Measurements from ENCODE around the gene WDR5B.
"Not testable (repeated sequence)": the region's sequence is repeated elsewhere in the genome, so short reads cannot be mapped to it uniquely, and the experiment has no call there.

WDR5B gene

GRCh38 chr3:122415762-122416654 lies at the start of gene WDR5B:
WDR5B (minus strand) TSS chr3:122416062; CDS start chr3:122415528, 534 bp downstream.
- DNase-seq (ENCODE audit: low spot score), result peak; percentile 96

- DNase-seq (ENCODE audit: low spot score), result no peak
These were observed 48.8 kb upstream of the WDR5B start for GRCh38 chr3:122464659-122465058.

GRCh38 chr3:122462406-122462805 lies 46.5 kb upstream of the WDR5B start:
- no peak for DNase-seq (ENCODE audit: low spot score)

- DNase-seq (ENCODE audit: low spot score), result no peak
These were observed 45.9 kb upstream of the WDR5B start for GRCh38 chr3:122461806-122462205.

GRCh38 chr3:122458992-122459391 lies 43.1 kb upstream of the WDR5B start:
- DNase-seq (ENCODE audit: low spot score), result peak; percentile 14

GRCh38 chr3:122457706-122458105 lies 41.8 kb upstream of the WDR5B start:
- no peak for DNase-seq (ENCODE audit: low spot score)

- no peak for DNase-seq (ENCODE audit: low spot score)
These were observed 40.2 kb upstream of the WDR5B start for GRCh38 chr3:122456074-122456473.

GRCh38 chr3:122451371-122451770 lies 35.5 kb upstream of the WDR5B start:
- no peak for DNase-seq (ENCODE audit: low spot score)

- DNase-seq (ENCODE audit: low spot score), result not testable (repeated sequence)
These were observed 32.4 kb upstream of the WDR5B start for GRCh38 chr3:122448218-122448617.

- DNase-seq (ENCODE audit: low spot score), result not testable (repeated sequence)
These were observed 28.6 kb upstream of the WDR5B start for GRCh38 chr3:122444491-122444887.

- DNase-seq (ENCODE audit: low spot score), result not testable (repeated sequence)
These were observed 28.1 kb upstream of the WDR5B start for GRCh38 chr3:122443762-122444490.

GRCh38 chr3:122443090-122443489 lies 27.2 kb upstream of the WDR5B start:
- no peak for DNase-seq (ENCODE audit: low spot score)

GRCh38 chr3:122435950-122436349 lies 20.1 kb upstream of the WDR5B start:
- DNase-seq (ENCODE audit: low spot score), result no peak

- DNase-seq (ENCODE audit: low spot score), result no peak
These were observed 14.5 kb upstream of the WDR5B start for GRCh38 chr3:122430371-122430770.

GRCh38 chr3:122427857-122428471 lies 12.1 kb upstream of the WDR5B start:
- DNase-seq (ENCODE audit: low spot score), result no peak

- no peak for DNase-seq (ENCODE audit: low spot score)
These were observed 6.0 kb upstream of the WDR5B start for GRCh38 chr3:122421836-122422235.

- DNase-seq (ENCODE audit: low spot score), result no peak
These were observed 5.2 kb upstream of the WDR5B start for GRCh38 chr3:122421101-122421500.

GRCh38 chr3:122416966-122417365 lies 1.1 kb upstream of the WDR5B start:
- no peak for DNase-seq (ENCODE audit: low spot score)

- no peak for DNase-seq (ENCODE audit: low spot score)
These were observed 638 bp downstream of the WDR5B start for GRCh38 chr3:122415104-122415744.

- no peak for DNase-seq (ENCODE audit: low spot score)
These were observed 1.5 kb downstream of the WDR5B start for GRCh38 chr3:122414391-122414790.

- DNase-seq (ENCODE audit: low spot score), result no peak
These were observed 5.2 kb downstream of the WDR5B start for GRCh38 chr3:122410639-122411038.

GRCh38 chr3:122410111-122410510 lies 5.8 kb downstream of the WDR5B start:
- no peak for DNase-seq (ENCODE audit: low spot score)

Measured in globus pallidus (tissue), 1 donor.